NK-92 (cell line): ENCODE data around the gene FAM131A.

Experiments
- DNase-seq: peaks from one replicate; lab custom pipeline; 2025; ENCODE audit not compliant: unreplicated experiment; lab: John Stamatoyannopoulos, UW

Gene FAM131A

GRCh38 chr3:184373422-184373821 is 36.0 kb downstream of the FAM131A start:
- no peak for DNase-seq

- DNase-seq = no peak
These were observed 38.5 kb downstream of the FAM131A start for GRCh38 chr3:184375747-184376461.

- no peak for DNase-seq
These were observed 40.0 kb downstream of the FAM131A start for GRCh38 chr3:184377374-184377773.

GRCh38 chr3:184377882-184378445 is 40.6 kb downstream of the FAM131A start, which contains the start of gene THPO:
TSS of gene THPO (minus strand) at chr3:184378207. CDS start at chr3:184376259, 1,948 bp downstream.
- no peak for DNase-seq

GRCh38 chr3:184378651-184379357 is 41.4 kb downstream of the FAM131A start:
- no peak for DNase-seq

GRCh38 chr3:184379358-184380184 is 42.2 kb downstream of the FAM131A start, which contains the start of gene CHRD:
TSS of gene CHRD (plus strand) at chr3:184380054. CDS start at chr3:184380319, 265 bp downstream.
- DNase-seq = no peak

GRCh38 chr3:184380185-184380626 is 42.8 kb downstream of the FAM131A start:
- DNase-seq = no peak

- DNase-seq = no peak
These were observed 43.3 kb downstream of the FAM131A start for GRCh38 chr3:184380627-184381260.

GRCh38 chr3:184381261-184382224 is 44.1 kb downstream of the FAM131A start:
- no peak for DNase-seq

GRCh38 chr3:184382326-184383032 is 45.1 kb downstream of the FAM131A start:
- no peak for DNase-seq

GRCh38 chr3:184383033-184383740 is 45.8 kb downstream of the FAM131A start:
- no peak for DNase-seq

GRCh38 chr3:184384342-184384741 is 46.9 kb downstream of the FAM131A start:
- DNase-seq = no peak

- DNase-seq = no peak
These were observed 47.5 kb downstream of the FAM131A start for GRCh38 chr3:184384856-184385422.

- DNase-seq = no peak
These were observed 48.8 kb downstream of the FAM131A start for GRCh38 chr3:184386047-184386806.

GRCh38 chr3:184387174-184387714 is 49.8 kb downstream of the FAM131A start:
- DNase-seq = no peak

- no peak for DNase-seq
These were observed 51.0 kb downstream of the FAM131A start for GRCh38 chr3:184388164-184388935.
